Measurements from ENCODE around the gene C1QTNF2.

C1QTNF2 gene

GRCh38 chr5:160371294-160371693, 868 bp upstream of the C1QTNF2 start:
- no peak for DNase-seq (ENCODE audit: low read depth)

DNA sequence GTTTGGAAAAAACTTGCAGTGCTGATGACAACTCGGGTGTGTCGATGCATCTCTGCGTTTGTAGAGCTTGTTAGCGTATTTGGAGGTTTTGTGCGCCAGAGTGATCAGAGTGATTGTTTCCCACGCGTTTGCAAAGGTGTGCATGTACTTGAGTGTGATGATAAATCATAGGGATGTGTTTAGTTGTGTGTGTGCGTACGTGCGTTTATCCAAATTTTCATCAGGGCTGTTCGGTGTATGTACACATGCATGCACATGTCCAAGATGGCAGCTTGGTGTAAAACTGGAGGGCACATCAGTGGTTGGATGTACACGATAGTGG, 248 bp upstream of the C1QTNF2 start:
- DNase-seq (ENCODE audit: low read depth): no peak

DNA sequence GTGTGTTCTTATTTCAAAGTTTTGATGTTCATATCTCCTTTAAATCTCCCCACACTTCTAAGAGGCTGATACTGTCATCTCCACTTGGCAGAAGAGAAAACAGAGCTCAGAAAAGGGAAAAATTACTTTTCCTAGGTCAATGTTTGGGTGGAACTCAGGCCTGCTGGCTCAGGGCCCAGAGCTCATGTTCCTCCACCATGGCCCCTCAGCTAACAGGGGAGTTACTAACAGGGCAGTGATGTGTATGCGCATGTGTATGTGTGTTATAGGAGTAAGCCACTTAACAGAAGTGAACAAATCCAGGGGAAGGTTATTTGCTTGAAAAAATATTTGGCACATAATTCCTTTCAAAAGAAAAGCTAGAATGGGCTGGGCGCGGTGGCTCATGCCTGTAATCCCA, 2.5 kb downstream of the C1QTNF2 start:
- no peak for DNase-seq (ENCODE audit: low read depth)

- no peak for DNase-seq (ENCODE audit: low read depth)
Observed at GRCh38 chr5:160367261-160367660, 3.2 kb downstream of the C1QTNF2 start.

DNA sequence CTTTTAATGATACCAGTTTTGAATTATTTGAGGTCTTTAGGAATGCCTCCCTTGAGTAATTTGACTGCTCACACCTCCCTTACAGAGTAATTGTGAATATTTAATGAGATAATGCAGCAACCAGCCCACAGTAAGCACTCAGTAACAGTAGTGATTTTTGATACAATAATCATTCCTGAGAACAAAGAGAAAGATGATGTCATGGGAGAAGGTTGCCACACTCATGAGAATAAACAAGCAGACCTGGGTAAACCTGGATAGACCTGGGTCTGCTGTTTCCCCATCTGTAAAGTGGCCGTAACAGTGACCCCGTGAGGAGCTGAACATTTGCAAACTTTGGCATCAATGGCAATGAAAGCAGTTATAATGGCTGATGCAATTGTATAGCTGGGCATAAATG, 4.2 kb downstream of the C1QTNF2 start:
- DNase-seq (ENCODE audit: low read depth): no peak

GRCh38 chr5:160363660-160364395, 6.6 kb downstream of the C1QTNF2 start:
- no peak for DNase-seq (ENCODE audit: low read depth)

DNA sequence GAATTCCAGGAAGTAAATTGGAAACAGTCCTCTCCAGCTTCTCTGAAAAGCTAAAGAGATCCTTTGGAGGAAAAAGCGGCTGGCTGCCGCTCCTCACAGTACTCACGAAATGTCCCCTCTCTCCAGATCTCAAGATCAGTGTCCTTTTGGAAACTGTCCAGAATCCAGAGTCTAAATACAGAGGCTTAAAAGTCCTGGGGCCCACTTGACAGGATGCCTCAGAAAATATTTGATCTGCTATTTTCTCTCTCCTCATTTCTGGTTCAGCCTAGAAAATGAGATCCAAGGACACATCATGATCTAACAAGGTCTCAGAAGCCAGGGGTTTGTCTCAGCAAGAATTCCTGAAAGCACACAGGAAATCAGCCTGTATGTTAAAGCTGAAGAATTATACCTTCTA, 7.2 kb downstream of the C1QTNF2 start:
- DNase-seq (ENCODE audit: low read depth): no peak

GRCh38 chr5:160361624-160362228, 8.7 kb downstream of the C1QTNF2 start:
- DNase-seq (ENCODE audit: low read depth): no peak

DNA sequence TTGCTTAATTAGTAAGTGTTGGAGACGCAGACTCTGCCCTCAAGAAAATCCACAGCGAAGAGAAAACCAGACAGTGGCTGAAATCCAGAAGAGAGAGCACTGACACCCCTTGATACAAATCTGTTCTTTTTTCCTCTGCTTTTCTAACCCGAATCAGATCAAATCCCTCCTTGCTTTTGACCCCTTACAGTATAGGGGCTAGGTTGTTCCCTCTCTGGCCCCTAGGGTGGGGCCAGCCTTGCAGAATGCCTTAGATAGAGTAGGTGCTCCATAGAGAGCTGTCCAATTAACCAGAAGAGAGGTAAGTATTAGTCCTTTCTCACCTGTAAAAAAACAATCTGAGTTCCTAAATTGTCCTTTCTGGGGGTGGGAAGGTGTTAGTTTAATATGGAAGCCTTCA, 10.1 kb downstream of the C1QTNF2 start:
- no peak for DNase-seq (ENCODE audit: low read depth)

- DNase-seq (ENCODE audit: low read depth): no peak
Observed at GRCh38 chr5:160359816-160360215, 10.6 kb downstream of the C1QTNF2 start.

DNA sequence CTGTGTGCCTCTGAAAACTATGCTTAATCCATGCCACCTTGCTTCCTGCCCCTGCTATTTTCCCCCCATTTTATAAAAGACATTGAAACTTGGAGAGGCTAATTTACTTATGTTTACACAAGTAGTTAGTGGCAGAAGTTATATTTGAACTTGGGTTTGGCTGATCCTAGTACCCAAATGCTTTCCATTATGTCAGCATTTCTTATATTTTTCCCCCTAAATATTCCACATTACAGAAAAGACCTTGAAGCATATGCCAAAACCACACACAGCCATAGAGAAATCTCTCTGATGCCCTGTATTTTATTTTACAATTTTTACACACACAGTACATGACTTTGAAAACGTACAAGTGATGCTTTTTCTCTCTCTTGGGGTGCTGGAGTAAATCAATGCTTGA, 11.2 kb downstream of the C1QTNF2 start:
- DNase-seq (ENCODE audit: low read depth): no peak

DNA sequence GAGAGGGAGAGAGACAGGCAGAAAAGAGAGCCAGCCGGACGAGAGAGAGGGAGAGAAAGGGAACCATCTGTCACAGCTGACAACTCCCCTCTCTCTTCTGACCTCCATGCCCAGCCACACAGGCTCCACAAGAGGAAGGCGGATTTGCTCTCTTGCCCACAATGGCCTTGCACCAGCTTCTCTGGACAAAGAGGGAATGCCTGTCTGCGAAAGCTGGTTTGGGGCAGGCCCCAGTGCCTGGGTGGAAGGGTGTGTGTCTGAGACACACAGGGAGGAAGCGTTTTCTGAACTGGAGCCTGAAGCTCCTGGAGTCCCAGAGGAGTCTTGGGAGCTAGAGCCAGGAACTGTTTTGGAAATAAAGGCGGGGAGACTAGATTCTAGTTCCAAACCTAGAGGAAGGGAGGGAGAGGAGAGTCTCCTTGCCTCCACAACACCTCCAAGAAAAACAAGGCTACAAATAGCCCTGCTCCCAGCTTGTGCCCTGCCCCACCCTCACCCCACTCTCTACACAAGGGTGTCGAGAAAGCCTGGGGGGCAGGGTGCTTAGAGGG, 12.5 kb downstream of the C1QTNF2 start:
- DNase-seq (ENCODE audit: low read depth): no peak

DNA sequence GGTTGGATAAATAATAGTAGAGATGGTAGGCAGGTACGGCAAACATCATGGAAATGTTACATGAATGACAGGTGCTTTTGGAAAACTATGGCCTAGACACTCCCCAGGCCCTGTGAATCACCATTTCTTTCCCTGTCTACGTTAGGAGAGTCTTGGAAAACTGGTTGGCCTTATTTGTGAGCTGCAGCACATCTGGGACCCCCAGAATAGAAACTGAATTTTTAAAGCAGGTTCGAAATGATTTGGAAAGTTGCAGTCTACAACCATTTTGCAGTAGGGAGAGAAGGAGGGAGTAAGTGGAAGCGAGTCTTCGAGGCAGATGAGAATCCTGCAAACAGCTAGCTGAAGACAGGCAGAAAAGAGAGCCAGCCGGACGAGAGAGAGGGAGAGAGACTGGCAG, 13.0 kb downstream of the C1QTNF2 start:
- DNase-seq (ENCODE audit: low read depth): no peak

GRCh38 chr5:160356550-160357347, 13.7 kb downstream of the C1QTNF2 start:
- DNase-seq (ENCODE audit: low read depth): no peak

GRCh38 chr5:160354666-160355065, 15.8 kb downstream of the C1QTNF2 start:
- no peak for DNase-seq (ENCODE audit: low read depth)

- DNase-seq (ENCODE audit: low read depth): no peak
Observed at GRCh38 chr5:160353379-160353778, 17.0 kb downstream of the C1QTNF2 start.

- no peak for DNase-seq (ENCODE audit: low read depth)
Observed at GRCh38 chr5:160352308-160352707, 18.1 kb downstream of the C1QTNF2 start.

GRCh38 chr5:160349935-160350303, 20.5 kb downstream of the C1QTNF2 start:
- no peak for DNase-seq (ENCODE audit: low read depth)

DNA sequence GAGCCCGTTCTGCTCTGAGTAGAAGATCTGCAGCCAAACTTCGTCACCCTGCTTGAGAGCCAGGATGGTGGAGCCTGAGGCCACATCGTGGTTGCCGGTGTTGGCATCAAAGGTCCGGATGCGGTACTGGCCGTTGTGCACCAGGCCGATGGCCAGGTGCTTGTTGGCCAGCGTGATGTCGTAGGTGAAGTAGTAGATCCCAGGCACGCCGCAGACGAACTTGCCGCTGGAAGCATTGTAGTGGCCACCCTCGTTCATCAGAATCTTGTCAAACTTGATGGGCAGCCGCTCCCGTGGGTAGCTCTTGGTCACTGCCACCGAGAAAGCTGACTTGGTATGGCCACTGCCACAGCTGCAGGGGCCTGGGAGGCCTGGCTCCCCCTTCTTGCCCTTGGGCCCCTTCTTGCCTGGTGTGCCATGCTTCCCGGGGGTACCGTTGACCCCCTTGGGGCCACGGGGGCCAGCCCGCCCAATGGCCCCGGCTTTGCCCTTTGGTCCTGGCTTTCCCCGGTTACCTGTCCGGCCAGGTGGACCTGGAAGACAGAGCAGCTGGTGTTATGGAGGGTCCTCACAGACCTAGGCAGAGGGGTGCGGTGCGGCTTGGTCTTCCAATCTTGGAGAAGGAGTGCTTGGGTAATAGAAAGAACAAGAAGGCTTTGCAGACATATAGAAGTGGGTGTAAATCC, 21.0 kb downstream of the C1QTNF2 start:
- DNase-seq (ENCODE audit: low read depth): no peak

GRCh38 chr5:160348080-160348479, 22.3 kb downstream of the C1QTNF2 start:
- DNase-seq (ENCODE audit: low read depth): no peak

GRCh38 chr5:160347448-160347847, 23.0 kb downstream of the C1QTNF2 start:
- DNase-seq (ENCODE audit: low read depth): no peak

DNA sequence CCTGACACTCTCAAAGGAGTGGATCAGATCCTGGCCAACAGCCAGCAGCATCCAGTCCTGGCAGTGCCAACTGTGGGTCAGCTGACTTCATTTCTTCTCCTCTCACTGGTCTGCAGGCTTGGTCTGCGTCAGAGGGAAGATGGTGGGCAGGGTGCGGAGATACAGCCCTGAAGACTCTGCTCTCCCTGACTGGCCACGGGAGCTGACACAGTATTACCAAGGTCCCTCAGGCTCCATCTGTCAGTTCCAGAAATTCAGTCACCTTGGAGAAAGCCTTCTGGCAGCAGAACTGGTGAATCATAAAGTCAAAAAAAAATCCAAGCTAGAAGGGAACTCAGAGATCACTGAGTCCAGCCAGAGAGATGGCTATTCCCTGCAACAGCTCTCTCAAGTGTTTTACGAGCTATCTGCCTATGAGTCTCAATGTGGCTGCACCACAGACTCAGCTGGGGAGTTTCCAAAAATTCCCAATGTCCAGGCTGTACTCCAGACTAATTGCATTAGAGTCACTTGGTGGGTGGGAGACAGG, 27.9 kb downstream of the C1QTNF2 start:
- DNase-seq (ENCODE audit: low read depth): no peak

All from T-helper 22 cell (primary cell).